ENCODE measurements around the gene VAPB. TPM values are rescaled to one million over a fixed set of nuclear protein-coding genes. Genes with fewer than 3 reads are reported as not detected.

VAPB gene
- total RNA-seq, 6 experiments from 2014 or later: 48.9 to 57.4 (median 54.5) TPM

- peak; percentile 7 for DNase-seq
- H3K9me3 Mint-ChIP-seq: peaks cover 31% of the 10 kb centered on the region
- no peak for TF ChIP-seq CTCF (IDR thresholded peaks at IDR 0.05)
- H3K4me3 Mint-ChIP-seq: no peak overlapping the region
- peaks cover 54% of the 10 kb centered on the region for H3K36me3 Mint-ChIP-seq (ENCODE audit: low read depth)
- H3K27ac Mint-ChIP-seq: peak overlapping the region; percentile 54; the same call in 1 of the 2 replicates
- no peaks in the 10 kb centered on the region; the same call in 1 of the 2 replicates for H3K27me3 Mint-ChIP-seq (ENCODE audit: insufficient read depth)
- H3K4me1 Mint-ChIP-seq (ENCODE audit: low read depth): peaks cover 14% of the 10 kb centered on the region
Observed at GRCh38 chr20:58482416-58482815, 93.4 kb downstream of the VAPB start.

GRCh38 chr20:58483051-58483450 is 94.0 kb downstream of the VAPB start:
- peaks cover 14% of the 10 kb centered on the region for H3K4me1 Mint-ChIP-seq (ENCODE audit: low read depth)
- peak overlapping the region; percentile 17; the same call in 1 of the 2 replicates for H3K27ac Mint-ChIP-seq
- no peaks in the 10 kb centered on the region; the same call in 1 of the 2 replicates for H3K27me3 Mint-ChIP-seq (ENCODE audit: insufficient read depth)
- H3K4me3 Mint-ChIP-seq: no peak overlapping the region
- peaks cover 54% of the 10 kb centered on the region for H3K36me3 Mint-ChIP-seq (ENCODE audit: low read depth)
- TF ChIP-seq CTCF (IDR thresholded peaks at IDR 0.05): no peak
- DNase-seq: no peak
- H3K9me3 Mint-ChIP-seq: peaks cover 34% of the 10 kb centered on the region

- peaks cover 33% of the 10 kb centered on the region for H3K9me3 Mint-ChIP-seq
- DNase-seq: no peak
- H3K4me3 Mint-ChIP-seq: no peak overlapping the region
- no peak overlapping the region for H3K27ac Mint-ChIP-seq
- H3K27me3 Mint-ChIP-seq (ENCODE audit: insufficient read depth): no peaks in the 10 kb centered on the region; the same call in 1 of the 2 replicates
- H3K4me1 Mint-ChIP-seq (ENCODE audit: low read depth): peaks cover 12% of the 10 kb centered on the region
- TF ChIP-seq CTCF (IDR thresholded peaks at IDR 0.05): no peak
- H3K36me3 Mint-ChIP-seq (ENCODE audit: low read depth): peaks cover 54% of the 10 kb centered on the region
Observed at GRCh38 chr20:58483470-58483869, 94.4 kb downstream of the VAPB start.

- Mint-ChIP-seq H3K4me3 (no peak overlapping the region), H3K9me3 (peaks cover 45% of the 10 kb centered on the region), H3K36me3 (ENCODE audit: low read depth) (peaks cover 61% of the 10 kb centered on the region), H3K4me1 (ENCODE audit: low read depth) (peaks cover 9% of the 10 kb centered on the region), H3K27ac (no peak overlapping the region), H3K27me3 (ENCODE audit: insufficient read depth) (no peaks in the 10 kb centered on the region; the same call in 1 of the 2 replicates)
- no peak for TF ChIP-seq CTCF (IDR thresholded peaks at IDR 0.05)
- DNase-seq: no peak
Observed at GRCh38 chr20:58485393-58485792, 96.4 kb downstream of the VAPB start.

GRCh38 chr20:58486207-58486606 is 97.2 kb downstream of the VAPB start:
- Mint-ChIP-seq H3K27ac (no peak overlapping the region), H3K4me3 (no peak overlapping the region), H3K9me3 (peaks cover 46% of the 10 kb centered on the region), H3K36me3 (ENCODE audit: low read depth) (peaks cover 64% of the 10 kb centered on the region), H3K27me3 (ENCODE audit: insufficient read depth) (no peaks in the 10 kb centered on the region; the same call in 1 of the 2 replicates), H3K4me1 (ENCODE audit: low read depth) (peaks cover 8% of the 10 kb centered on the region)
- DNase-seq: no peak
- TF ChIP-seq CTCF (IDR thresholded peaks at IDR 0.05): no peak
